HepG2 (cell line): ENCODE data around the gene CELA2B. TPM values are rescaled to one million over a fixed set of nuclear protein-coding genes. Genes with fewer than 3 reads are reported as not detected.

Experiments used
- ATAC-seq: fragments of 200-7000 bp; cut with Tn5 transposase; 3 replicates; pipeline ENCODE4 v1.9.1; 2020; ENCODE audit warnings: mild to moderate bottlenecking, moderate library complexity
- BruUV-seq: library from RNA; stranded (reverse); fragments of 400-500 nt; replicated peaks from 2 replicates; lab custom pipeline; 2021; lab: Mats Ljungman, UMichigan
- CTCF ChIA-PET: fragments of 300-600 bp; formaldehyde crosslinking; extraction: SDS; loops from one replicate; lab custom pipeline; 2021; ENCODE audit warnings: low total read pairs, inconsistent platforms, low intra/inter-chr PET ratio; lab: Yijun Ruan, JAX
- POLR2A ChIA-PET: fragments of 350-600 bp; sonication (Branson Sonifier 250); formaldehyde crosslinking; loops from one replicate; lab custom pipeline; 2020; ENCODE audit warnings: antibody characterized with exemption, inconsistent platforms; lab: Yijun Ruan, JAX
- DNase-seq: peaks from one replicate; pipeline ENCODE4 v3.0.0-alpha.2; 2015; ENCODE audit warnings: low spot score
- FAIRE-seq: peaks from 3 replicates; lab custom pipeline; 2011; peaks lifted over from hg19 to GRCh38; lab: Jason Lieb, UNC
- H2AFZ ChIP-seq: one replicate; pipeline ENCODE4 v1.6.1; 2011; ENCODE audit warnings: low read length, inconsistent platforms
- H3K27ac ChIP-seq: fragments of 300-600 bp; 3 replicates; pipeline ENCODE4 v1.8.0; 2011; ENCODE audit warnings: mixed run types, mild to moderate bottlenecking, mixed read lengths, low read length, inconsistent platforms; ENCODE audit not compliant: insufficient read depth; ENCODE audit errors: extremely low read length
- H3K27me3 ChIP-seq, 2 experiments: fragments of 200-600 bp in 1 of 2; 2 replicates in 1 of 2; 3 replicates in 1 of 2; pipeline versions ENCODE4 v1.6.0 to v1.8.0; 2011; ENCODE audit warnings: low read length in 2 of 2, mild to moderate bottlenecking in 2 of 2, moderate library complexity in 2 of 2, inconsistent platforms in 1 of 2; ENCODE audit not compliant: insufficient read depth in 2 of 2, control insufficient read depth in 1 of 2
- H3K36me3 ChIP-seq, 2 experiments: fragments of 200-600 bp in 1 of 2; replicated peaks in 1 of 2; 2 replicates in 1 of 2; 3 replicates in 1 of 2; pipeline versions ENCODE4 v1.5.1 to v1.8.0; 2011; ENCODE audit warnings: low read length in 2 of 2, inconsistent platforms in 1 of 2; ENCODE audit not compliant: insufficient read depth in 2 of 2, control insufficient read depth in 1 of 2
- H3K4me1 ChIP-seq: 2 replicates; pipeline ENCODE4 v1.5.1; 2012; ENCODE audit warnings: low read length, inconsistent platforms; ENCODE audit not compliant: insufficient read depth
- H3K4me2 ChIP-seq: 2 replicates; pipeline ENCODE4 v1.6.0; 2011; ENCODE audit warnings: low read depth, low read length, inconsistent platforms
- H3K4me3 ChIP-seq, 3 experiments: fragments of 200-600 bp in 1 of 3; sonication (generic), shearing (Covaris generic) in 1 of 3; replicated peaks in 1 of 3; 2 replicates each; pipeline ENCODE4 v1.5.1; 2011 to 2016; ENCODE audit warnings: low read length in 3 of 3, inconsistent platforms in 2 of 3, low read depth in 2 of 3, mild to moderate bottlenecking in 2 of 3, control low read depth in 1 of 3, mixed read lengths in 1 of 3; ENCODE audit not compliant: insufficient read depth in 1 of 3
- H3K79me2 ChIP-seq: one replicate; pipeline ENCODE4 v1.6.1; 2011; ENCODE audit warnings: low read length, inconsistent platforms; ENCODE audit not compliant: insufficient read depth
- H3K9ac ChIP-seq: 2 replicates; pipeline ENCODE4 v1.6.0; 2011; ENCODE audit warnings: mild to moderate bottlenecking, low read depth, low read length, inconsistent platforms; ENCODE audit not compliant: insufficient read depth
- H3K9me3 ChIP-seq: 2 replicates; pipeline ENCODE4 v1.5.1; 2012; ENCODE audit warnings: mild to moderate bottlenecking, low read length
- H4K20me1 ChIP-seq: 2 replicates; pipeline ENCODE4 v1.6.0; 2011; ENCODE audit warnings: inconsistent platforms, mild to moderate bottlenecking, low read length, moderate library complexity; ENCODE audit not compliant: insufficient read depth
- HOXA9 ChIP-seq: sonication (generic); formaldehyde crosslinking; IDR thresholded peaks from 2 replicates; pipeline ENCODE4 v1.8.1; 2022; ENCODE audit warnings: missing genetic modification reagents, mild to moderate bottlenecking, moderate library complexity, borderline replicate concordance
- MTF2 ChIP-seq: sonication (generic); formaldehyde crosslinking; IDR thresholded peaks from 2 replicates; pipeline ENCODE4 v1.5.0; 2020; ENCODE audit warnings: missing genetic modification reagents, borderline replicate concordance
- MXD4 ChIP-seq: IDR thresholded peaks from 2 replicates; pipeline ENCODE4 v1.6.1; 2016; ENCODE audit warnings: mild to moderate bottlenecking, missing biosample characterization, missing genetic modification reagents
- NR2F2 ChIP-seq: IDR thresholded peaks from 2 replicates; pipeline ENCODE4 v1.6.1; 2012; ENCODE audit warnings: low read depth, inconsistent platforms, borderline replicate concordance
- SRY ChIP-seq: sonication (generic); formaldehyde crosslinking; IDR thresholded peaks from 2 replicates; pipeline ENCODE4 v1.8.0; 2022; ENCODE audit warnings: mild to moderate bottlenecking, missing genetic modification reagents
- ZNF224 ChIP-seq: sonication (generic); formaldehyde crosslinking; IDR thresholded peaks from 2 replicates; pipeline ENCODE4 v1.5.0; 2020; ENCODE audit warnings: mild to moderate bottlenecking, missing genetic modification reagents
- ZNF30 ChIP-seq: sonication (generic); formaldehyde crosslinking; IDR thresholded peaks from 2 replicates; pipeline ENCODE4 v1.5.0; 2020; ENCODE audit warnings: mild to moderate bottlenecking, missing genetic modification reagents
- ZNF564 ChIP-seq: sonication (generic); formaldehyde crosslinking; IDR thresholded peaks from 2 replicates; pipeline ENCODE4 v1.8.1; 2023; ENCODE audit warnings: mild to moderate bottlenecking, missing genetic modification reagents
- ZNF616 ChIP-seq: sonication (generic); formaldehyde crosslinking; IDR thresholded peaks from 2 replicates; pipeline ENCODE4 v1.5.0; 2020; ENCODE audit warnings: low read depth, mild to moderate bottlenecking, missing genetic modification reagents
- ZNF770 ChIP-seq: sonication (generic); formaldehyde crosslinking; IDR thresholded peaks from 2 replicates; pipeline ENCODE4 v1.5.0; 2020; ENCODE audit warnings: mild to moderate bottlenecking, missing genetic modification reagents
- ZNF772 ChIP-seq: sonication (generic); formaldehyde crosslinking; IDR thresholded peaks from 2 replicates; pipeline ENCODE4 v1.5.0; 2020; ENCODE audit warnings: mild to moderate bottlenecking, missing genetic modification reagents
- ZNF83 ChIP-seq: sonication (generic); formaldehyde crosslinking; IDR thresholded peaks from 2 replicates; pipeline ENCODE4 v1.4.0; 2020; ENCODE audit warnings: missing genetic modification reagents, mild to moderate bottlenecking, borderline replicate concordance
- ZSCAN30 ChIP-seq: sonication (generic); formaldehyde crosslinking; IDR thresholded peaks from 2 replicates; pipeline ENCODE4 v1.5.0; 2020; ENCODE audit warnings: mild to moderate bottlenecking, missing genetic modification reagents
- in situ Hi-C: cut with HindIII; loops from 2 replicates; pipeline ENCODE4 v1.10.0; 2017; ENCODE audit warnings: low pct_unique_long_range_greater_than_20kb; ENCODE audit not compliant: extremely low pct_ligation_motif_present
- intact Hi-C: fragments of 100-400 bp; cut with micrococcal nuclease; formaldehyde crosslinking; loops from one replicate; pipeline ENCODE4 v1.10.0; 2022; ENCODE audit not compliant: unreplicated experiment
- polyA plus RNA-seq, 8 experiments: library from polyadenylated mRNA; depleted of rRNA in 3 of 8; stranded (reverse) in 7 of 8; unstranded in 1 of 8; fragments of >200 nt; fragmentation: Illumina TruSeq in 4 of 8; extraction: Trizol in 4 of 8; gene quantifications; 2 replicates each; pipeline versions ENCODE4 v1.2.1 to v1.2.3, GENCODE V29; 2011 to 2016; ENCODE audit warnings: low read depth in 4 of 8, missing spikeins in 1 of 8, mixed read lengths in 1 of 8; ENCODE audit not compliant: insufficient read depth in 1 of 8
- total RNA-seq, 5 experiments: library from RNA; depleted of rRNA; stranded (reverse); fragments of >200 nt; fragmentation: Illumina TruSeq; extraction: Trizol; gene quantifications; 2 replicates each; pipeline ENCODE4 v1.2.3, GENCODE V29; 2016; ENCODE audit warnings: low read depth in 1 of 5

CELA2B gene
- total and polyA plus RNA-seq, 2 of the 13 experiments (the other 11 are each of a cell fraction or from before 2014, with no cell fraction given) = not detected

- no peak for FAIRE-seq
- Histone ChIP-seq H3K9ac (no peak overlapping the region), H3K9me3 (no peaks in the 10 kb centered on the region), H3K4me2 (no peak overlapping the region), H3K27me3 (peaks cover 0 to 5% of the 10 kb centered on the region in 2 experiments; a peak in 2 of 5 replicates), H3K4me3 (no peak overlapping the region), H3K4me1 (peaks cover 20% of the 10 kb centered on the region), H3K36me3 (no peaks in the 10 kb centered on the region), H3K27ac (no peak overlapping the region), H3K79me2 (no peaks in the 10 kb centered on the region), H2AFZ (no peak overlapping the region), H4K20me1 (no peaks in the 10 kb centered on the region)
- in situ Hi-C loops (no loop called here), intact Hi-C loops (no loop called here)
- no peak for ATAC-seq
- no TSS peak for BruUV-seq
- ChIA-PET POLR2A (no interaction called here), CTCF (no interaction called here)
- no peak for DNase-seq
- TF ChIP-seq ZNF564 (CRISPR knock-in tag) (no peak), ZNF772 (no peak), HOXA9 (CRISPR knock-in tag) (no peak), NR2F2 (no peak), ZSCAN30 (CRISPR knock-in tag) (no peak), ZNF224 (no peak), ZNF30 (CRISPR knock-in tag) (no peak), ZNF616 (CRISPR knock-in tag) (no peak), ZNF83 (CRISPR knock-in tag) (no peak), SRY (no peak), ZNF770 (CRISPR knock-in tag) (no peak), MTF2 (CRISPR knock-in tag) (no peak), MXD4 (CRISPR knock-in tag) (no peak)
Measured at GRCh38 chr1:15468145-15468544, 7.8 kb upstream of the CELA2B start.
